Transverse colon (tissue), 3 donors: ENCODE measurements around the gene SLX4IP.

Experiments
- EP300 ChIP-seq: sonication (generic); formaldehyde crosslinking; IDR thresholded peaks from one replicate; pipeline ENCODE4 v1.6.1; 2017; ENCODE audit warnings: antibody characterized with exemption, low read depth
- TF ChIP-seq, protein P1 (sequence below), 5 experiments: fragments of 200-600 bp in 3 of 5; fragments of 450-650 bp in 2 of 5; sonication (generic) in 3 of 5; IDR thresholded peaks; 1 replicate in 2 of 5; 2 replicates in 3 of 5; pipeline ENCODE4 v1.5.1; 2016 to 2017; ENCODE audit warnings: antibody characterized with exemption in 5 of 5, inconsistent platforms in 3 of 5, mild to moderate bottlenecking in 2 of 5, moderate library complexity in 1 of 5

DNA sequence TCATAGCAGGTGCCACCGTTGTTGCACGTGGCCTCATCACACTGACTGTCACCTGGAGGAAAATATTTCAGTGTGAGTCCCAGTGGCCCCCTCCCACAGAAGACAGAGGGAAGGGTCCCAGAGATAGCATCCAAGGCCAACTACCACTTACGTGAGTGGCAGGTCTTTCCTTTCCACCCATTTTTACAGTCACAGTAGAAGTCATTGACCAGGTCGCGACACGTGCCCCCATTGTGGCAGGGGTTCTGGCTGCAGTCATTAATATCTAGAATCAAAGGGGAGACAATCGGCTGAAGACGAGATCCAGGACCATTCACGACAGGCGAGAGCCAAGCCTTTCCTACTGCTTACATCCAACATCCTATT is 210.1 kb downstream of the SLX4IP start:
- TF ChIP-seq, protein P1, sequence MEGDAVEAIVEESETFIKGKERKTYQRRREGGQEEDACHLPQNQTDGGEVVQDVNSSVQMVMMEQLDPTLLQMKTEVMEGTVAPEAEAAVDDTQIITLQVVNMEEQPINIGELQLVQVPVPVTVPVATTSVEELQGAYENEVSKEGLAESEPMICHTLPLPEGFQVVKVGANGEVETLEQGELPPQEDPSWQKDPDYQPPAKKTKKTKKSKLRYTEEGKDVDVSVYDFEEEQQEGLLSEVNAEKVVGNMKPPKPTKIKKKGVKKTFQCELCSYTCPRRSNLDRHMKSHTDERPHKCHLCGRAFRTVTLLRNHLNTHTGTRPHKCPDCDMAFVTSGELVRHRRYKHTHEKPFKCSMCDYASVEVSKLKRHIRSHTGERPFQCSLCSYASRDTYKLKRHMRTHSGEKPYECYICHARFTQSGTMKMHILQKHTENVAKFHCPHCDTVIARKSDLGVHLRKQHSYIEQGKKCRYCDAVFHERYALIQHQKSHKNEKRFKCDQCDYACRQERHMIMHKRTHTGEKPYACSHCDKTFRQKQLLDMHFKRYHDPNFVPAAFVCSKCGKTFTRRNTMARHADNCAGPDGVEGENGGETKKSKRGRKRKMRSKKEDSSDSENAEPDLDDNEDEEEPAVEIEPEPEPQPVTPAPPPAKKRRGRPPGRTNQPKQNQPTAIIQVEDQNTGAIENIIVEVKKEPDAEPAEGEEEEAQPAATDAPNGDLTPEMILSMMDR (IDR thresholded peaks at IDR 0.05): no peak
- no peak for TF ChIP-seq EP300
